ENCODE data around the gene HDC. TPM values are rescaled to one million over a fixed set of nuclear protein-coding genes. Genes with fewer than 3 reads are reported as not detected.

HDC gene
- total and polyA plus RNA-seq, 2 of the 13 experiments (the other 11 are each of a cell fraction or from before 2014, with no cell fraction given), result not detected

- Histone ChIP-seq H3K4me2 (ENCODE audit: low read depth, low read length) (no peak overlapping the region), H3K4me1 (ENCODE audit: insufficient read depth, low read length) (no peaks in the 10 kb centered on the region), H3K4me3 (replicated peaks in 1 of 3; ENCODE audit: insufficient read depth in 1 of 3, low read depth in 2 of 3, low read length in 3 of 3) (no peak overlapping the region), H3K36me3 (replicated peaks in 1 of 2; ENCODE audit: control insufficient read depth in 1 of 2, insufficient read depth in 2 of 2, low read length in 2 of 2) (no peaks in the 10 kb centered on the region), H3K9ac (ENCODE audit: insufficient read depth, low read depth, low read length) (no peak overlapping the region), H3K79me2 (ENCODE audit: insufficient read depth, low read length) (no peaks in the 10 kb centered on the region), H3K9me3 (ENCODE audit: low read length) (no peaks in the 10 kb centered on the region), H3K27ac (ENCODE audit: extremely low read length, insufficient read depth, low read length) (no peak overlapping the region), H3K27me3 (ENCODE audit: control insufficient read depth in 1 of 2, insufficient read depth in 2 of 2, low read length in 2 of 2) (no peaks in the 10 kb centered on the region), H4K20me1 (ENCODE audit: insufficient read depth, low read length) (no peaks in the 10 kb centered on the region), H2AFZ (ENCODE audit: low read length) (no peak overlapping the region)
- ChIA-PET POLR2A (no interaction called here), CTCF (ENCODE audit: low intra/inter-chr PET ratio, low total read pairs) (no interaction called here)
- intact Hi-C loops (cut with micrococcal nuclease; ENCODE audit: unreplicated experiment) (no loop called here), in situ Hi-C loops (cut with HindIII; ENCODE audit: extremely low pct_ligation_motif_present, low pct_unique_long_range_greater_than_20kb) (no loop called here)
- FAIRE-seq (no peak), ATAC-seq (no peak), DNase-seq (ENCODE audit: low spot score) (no peak)
- TF ChIP-seq DBP (CRISPR knock-in tag; IDR thresholded peaks at IDR 0.05; ENCODE audit: not compliant biosample characterization) (no peak), TRIM22 (IDR thresholded peaks at IDR 0.05) (no peak), YEATS4 (CRISPR knock-in tag; IDR thresholded peaks at IDR 0.05; ENCODE audit: borderline replicate concordance) (no peak), NCOR1 (IDR thresholded peaks at IDR 0.05; ENCODE audit: borderline replicate concordance, low read length) (no peak), ZKSCAN8 (CRISPR knock-in tag; IDR thresholded peaks at IDR 0.05; ENCODE audit: borderline replicate concordance) (no peak), BRF2 (CRISPR knock-in tag; IDR thresholded peaks at IDR 0.05) (no peak), ISL2 (CRISPR knock-in tag; IDR thresholded peaks at IDR 0.05) (no peak), KLF11 (CRISPR knock-in tag; IDR thresholded peaks at IDR 0.05) (no peak), SP4 (CRISPR knock-in tag; IDR thresholded peaks at IDR 0.05) (no peak), THAP11 (CRISPR knock-in tag; IDR thresholded peaks at IDR 0.05) (no peak)
- 25% methylated on average over 2 of the region's 2 CpGs for WGBS (ENCODE audit: low lambda C conversion rate)
- BruUV-seq (replicated peaks), result no TSS peak
Measured at GRCh38 chr15:50275091-50275490, 9.6 kb upstream of the HDC start.
